ENCODE measurements around the gene MFAP5.

GRCh38 chr12:8698879-8699278 is 36.3 kb upstream of the MFAP5 start:
- TF ChIP-seq EZH2 (IDR thresholded peaks at IDR 0.05; ENCODE audit: borderline replicate concordance, low read length) (no peak), CTCF (conservative IDR thresholded peaks at IDR 0.05 in 1 of 2, IDR thresholded peaks at IDR 0.05 in 1 of 2; ENCODE audit: extremely low read depth in 1 of 2, insufficient read depth in 1 of 2, low read depth in 1 of 2, low read length in 2 of 2) (no peak)
